HG03175 (cell line): ENCODE results near the gene GKN2.

ENCODE experiments used
- ATAC-seq: cut with Tn5 transposase; IDR thresholded peaks from one replicate; pipeline ENCODE4 v1.9.1; 2021; ENCODE audit warnings: mild to moderate bottlenecking, moderate library complexity; ENCODE audit not compliant: unreplicated experiment

The GKN2 gene, protein sequence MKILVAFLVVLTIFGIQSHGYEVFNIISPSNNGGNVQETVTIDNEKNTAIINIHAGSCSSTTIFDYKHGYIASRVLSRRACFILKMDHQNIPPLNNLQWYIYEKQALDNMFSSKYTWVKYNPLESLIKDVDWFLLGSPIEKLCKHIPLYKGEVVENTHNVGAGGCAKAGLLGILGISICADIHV

DNA sequence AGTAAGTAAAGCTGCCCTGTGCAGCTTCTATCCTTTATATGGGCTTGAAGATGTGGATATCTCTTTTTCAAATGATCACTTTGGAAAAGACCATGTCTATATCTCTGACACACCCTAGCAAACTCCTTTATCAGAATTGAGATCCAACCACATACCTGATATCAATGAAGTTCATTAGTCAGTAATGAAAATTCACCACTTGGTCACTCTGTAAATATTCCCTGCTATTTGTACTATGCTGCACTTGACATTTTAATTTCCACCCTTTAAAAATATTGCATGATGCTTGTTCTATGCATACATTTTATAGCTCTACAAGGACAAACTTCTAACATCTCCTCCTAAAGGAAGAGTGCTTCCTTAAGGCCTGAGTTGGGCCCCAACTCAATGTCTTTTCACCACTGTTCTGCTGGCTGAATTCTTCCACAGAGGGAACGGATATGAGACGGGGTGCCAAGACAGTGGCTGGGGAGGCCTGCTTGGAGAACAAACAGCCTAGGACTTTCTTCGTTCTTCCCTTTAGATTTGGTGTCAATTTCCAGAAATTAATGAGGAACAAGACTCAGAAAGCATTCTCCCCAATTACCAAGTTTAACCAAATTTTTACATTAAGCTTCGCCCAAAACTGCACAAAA, at the start of gene GKN2:
Gene GKN2, minus strand, starts transcription at position 7 of the 635 bp plus-strand sequence. CDS start 32 bp downstream, outside the sequence.
- ATAC-seq: no peak

DNA sequence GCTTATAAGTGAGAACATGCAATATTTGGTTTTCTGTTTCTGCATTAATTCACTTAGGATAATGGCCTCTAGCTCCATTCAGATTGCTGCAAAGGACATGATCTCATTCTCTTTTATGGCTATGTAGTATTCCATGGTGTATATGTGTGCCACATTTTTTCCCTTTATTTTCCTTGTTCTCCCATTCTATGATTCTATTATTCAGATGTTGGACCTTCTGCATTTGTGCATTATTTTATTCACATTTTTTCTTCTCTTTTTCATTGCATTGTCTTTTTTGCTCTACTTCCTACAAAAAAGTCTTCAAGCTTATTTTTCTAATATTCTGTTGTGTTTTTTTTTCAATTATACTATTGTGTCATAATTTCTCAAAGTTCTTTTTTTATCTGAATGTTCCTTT, 49.2 kb upstream of the GKN2 start:
- ATAC-seq: no peak

GRCh38 chr2:68997401-68997800, 44.7 kb upstream of the GKN2 start:
- no peak for ATAC-seq

GRCh38 chr2:68995916-68996315, 43.2 kb upstream of the GKN2 start:
- no peak for ATAC-seq

DNA sequence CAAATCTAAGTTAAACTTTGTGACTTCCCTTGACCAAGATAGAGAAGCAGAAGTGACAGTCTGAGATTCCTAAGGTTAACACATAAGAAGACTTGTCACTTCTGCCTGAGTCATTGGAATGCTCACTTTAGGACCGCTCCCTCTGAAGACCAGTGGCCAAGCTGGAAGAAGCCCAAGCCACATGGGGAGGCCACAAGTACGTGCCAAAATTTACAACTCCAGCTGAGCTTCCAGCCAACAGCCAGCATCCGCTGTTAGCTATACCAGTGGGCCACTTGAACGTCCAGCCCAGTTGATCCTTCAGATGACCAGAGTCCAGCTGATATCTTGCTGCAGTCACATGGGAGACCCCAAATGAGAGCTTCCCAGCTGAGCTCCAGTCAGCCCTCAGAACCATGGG, 42.2 kb upstream of the GKN2 start:
- no peak for ATAC-seq

DNA sequence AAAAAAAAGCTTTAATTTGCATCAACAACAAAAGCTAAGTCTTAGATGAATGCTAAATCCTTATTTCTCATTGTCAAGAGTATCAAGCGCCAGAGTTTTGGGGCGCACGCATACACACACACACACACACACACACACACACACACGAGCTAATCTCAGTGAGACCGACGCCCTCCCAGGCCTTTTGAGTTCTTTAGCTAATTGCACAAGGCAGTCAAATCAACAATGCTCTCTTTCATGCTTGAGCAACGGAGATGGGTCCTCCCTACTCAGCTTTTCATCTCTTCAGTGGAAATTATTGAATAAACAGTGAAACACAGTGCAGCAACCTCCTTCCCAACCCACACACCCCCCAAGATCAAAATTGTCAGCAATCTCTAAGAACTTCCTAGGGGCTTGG, 41.0 kb upstream of the GKN2 start:
- ATAC-seq: no peak

- no peak for ATAC-seq
Measured at GRCh38 chr2:68992933-68993332, 40.2 kb upstream of the GKN2 start.

GRCh38 chr2:68992341-68992740, 39.6 kb upstream of the GKN2 start:
- ATAC-seq: no peak

- no peak for ATAC-seq
Measured at GRCh38 chr2:68989035-68989434, 36.3 kb upstream of the GKN2 start.

- ATAC-seq: no peak
Measured at GRCh38 chr2:68987021-68987503, 34.4 kb upstream of the GKN2 start.

DNA sequence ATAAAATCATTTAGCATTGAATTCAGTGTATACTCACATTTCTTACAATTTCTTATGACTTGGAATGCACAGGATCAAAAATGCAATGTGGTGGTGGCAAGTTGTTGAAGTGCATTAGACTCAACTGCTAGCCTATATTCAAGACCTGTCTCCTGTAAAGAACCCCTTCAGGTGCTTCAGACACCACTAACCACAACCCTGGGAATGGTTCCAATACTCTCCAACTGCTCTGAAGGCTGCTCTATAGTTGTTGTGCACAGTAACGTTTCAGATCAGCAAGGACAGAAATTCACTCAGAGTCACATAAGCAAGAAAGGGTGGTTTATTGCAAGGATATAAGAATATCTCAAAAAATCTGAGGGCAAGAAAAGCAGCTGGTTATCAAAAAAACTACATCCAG, 28.3 kb upstream of the GKN2 start:
- no peak for ATAC-seq

DNA sequence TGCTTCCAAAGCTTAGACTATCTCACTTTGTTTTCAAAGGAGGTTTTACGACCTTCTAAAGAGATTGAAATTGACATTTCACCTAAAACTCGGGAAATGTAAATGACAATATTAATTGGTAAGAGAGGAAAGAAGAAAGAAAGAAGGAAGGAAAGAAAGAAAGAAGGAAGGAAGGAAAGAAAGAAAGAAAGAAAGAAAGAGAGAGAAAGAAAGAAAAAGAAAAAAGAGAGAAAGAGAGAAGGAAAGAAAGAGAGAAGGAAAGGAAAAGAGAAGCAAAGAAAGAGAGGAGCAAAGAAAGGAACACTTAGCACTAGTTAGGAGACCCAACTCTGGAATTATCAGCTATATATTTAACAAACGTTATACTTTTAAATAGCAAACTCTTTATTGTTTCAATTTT, 25.4 kb upstream of the GKN2 start:
- no peak for ATAC-seq

- ATAC-seq: no peak
Measured at GRCh38 chr2:68977453-68977852, 24.8 kb upstream of the GKN2 start.

GRCh38 chr2:68975844-68976243, 23.2 kb upstream of the GKN2 start:
- ATAC-seq: no peak

DNA sequence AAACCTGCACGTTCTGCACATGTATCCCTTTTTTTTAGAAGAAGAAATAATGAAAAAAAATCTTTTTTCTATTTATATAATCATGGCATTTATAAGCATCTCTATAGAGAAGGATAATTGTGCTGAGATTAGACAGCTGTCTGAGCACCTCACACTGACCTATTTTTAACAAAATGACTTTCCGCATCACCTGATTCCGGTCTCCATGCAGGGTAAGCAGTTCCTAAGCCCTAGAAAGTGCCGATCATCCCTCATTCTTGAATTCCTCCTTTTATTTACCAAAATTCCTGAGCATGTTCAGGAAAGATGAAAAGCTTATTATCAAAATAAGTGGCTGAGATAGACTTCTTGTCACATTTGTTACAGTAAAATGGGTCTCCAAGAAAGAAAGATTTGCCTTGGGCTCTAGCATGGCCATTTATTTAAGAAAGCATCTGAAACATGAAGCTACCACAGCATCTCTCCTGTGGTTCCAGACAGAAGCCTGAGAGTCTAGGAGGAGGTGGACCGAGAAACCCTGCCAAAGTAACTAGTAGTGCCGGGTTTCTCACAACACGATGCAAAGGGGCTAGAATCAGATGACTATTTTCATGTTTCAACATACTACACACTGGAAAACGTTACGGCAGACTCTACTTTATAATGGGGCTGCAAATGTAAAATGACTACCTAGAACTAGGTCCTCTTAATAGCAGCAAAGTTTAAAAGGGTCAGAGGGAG, 22.4 kb upstream of the GKN2 start:
- no peak for ATAC-seq

DNA sequence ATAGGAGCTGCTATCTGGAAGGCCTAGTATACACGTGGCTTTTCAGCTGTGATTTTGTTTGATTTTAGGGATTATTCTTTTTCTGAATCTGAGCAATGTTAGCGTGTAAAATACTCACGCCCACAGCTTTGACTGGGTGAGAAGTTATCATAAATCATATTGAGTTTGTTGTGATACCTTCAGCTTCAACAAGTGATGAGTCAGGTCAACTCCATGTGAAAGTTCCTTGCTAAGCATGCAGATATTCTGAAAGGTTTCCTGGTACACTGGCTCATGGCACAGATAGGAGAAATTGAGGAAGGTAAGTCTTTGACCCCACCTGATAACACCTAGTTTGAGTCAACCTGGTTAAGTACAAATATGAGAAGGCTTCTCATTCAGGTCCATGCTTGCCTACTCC, 21.6 kb upstream of the GKN2 start, which contains the start of gene GKN1:
Gene GKN1, plus strand, starts transcription at position 386 of the 400 bp plus-strand sequence. CDS start 42 bp downstream, outside the sequence.
- ATAC-seq: no peak

GRCh38 chr2:68971591-68972231, 19.0 kb upstream of the GKN2 start:
- ATAC-seq: no peak

DNA sequence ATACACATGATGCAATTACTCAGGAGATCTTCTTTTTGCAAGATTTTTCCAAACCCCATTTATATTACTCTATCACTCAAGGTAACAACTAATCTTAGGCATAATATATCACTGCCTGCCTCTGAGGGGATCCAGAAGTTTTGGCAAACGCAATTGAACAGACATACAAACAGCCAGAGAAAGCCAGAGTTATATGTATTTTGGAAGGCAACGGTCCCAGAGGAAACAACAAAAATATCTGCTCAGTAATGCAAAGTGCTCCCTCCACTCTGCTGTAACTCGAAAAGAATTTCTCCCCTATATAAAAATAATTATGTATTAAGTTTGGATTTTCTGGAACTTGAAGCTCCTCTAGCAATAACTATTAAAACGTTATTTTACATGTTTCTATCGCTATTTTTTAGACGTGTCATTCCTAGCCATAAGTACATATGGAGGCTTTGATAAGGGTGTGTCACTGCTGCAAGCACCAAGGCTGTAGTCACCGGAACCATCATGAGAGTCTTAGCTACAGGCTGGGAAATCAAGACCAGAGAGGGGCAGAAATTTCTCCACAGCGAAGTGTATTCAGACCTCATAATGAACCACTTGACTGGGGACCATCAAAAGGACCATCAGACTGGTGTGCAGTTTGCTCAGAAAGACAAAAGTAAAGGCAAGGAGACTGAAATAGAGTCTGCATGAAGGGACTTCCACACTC, 18.0 kb upstream of the GKN2 start:
- ATAC-seq: no peak

DNA sequence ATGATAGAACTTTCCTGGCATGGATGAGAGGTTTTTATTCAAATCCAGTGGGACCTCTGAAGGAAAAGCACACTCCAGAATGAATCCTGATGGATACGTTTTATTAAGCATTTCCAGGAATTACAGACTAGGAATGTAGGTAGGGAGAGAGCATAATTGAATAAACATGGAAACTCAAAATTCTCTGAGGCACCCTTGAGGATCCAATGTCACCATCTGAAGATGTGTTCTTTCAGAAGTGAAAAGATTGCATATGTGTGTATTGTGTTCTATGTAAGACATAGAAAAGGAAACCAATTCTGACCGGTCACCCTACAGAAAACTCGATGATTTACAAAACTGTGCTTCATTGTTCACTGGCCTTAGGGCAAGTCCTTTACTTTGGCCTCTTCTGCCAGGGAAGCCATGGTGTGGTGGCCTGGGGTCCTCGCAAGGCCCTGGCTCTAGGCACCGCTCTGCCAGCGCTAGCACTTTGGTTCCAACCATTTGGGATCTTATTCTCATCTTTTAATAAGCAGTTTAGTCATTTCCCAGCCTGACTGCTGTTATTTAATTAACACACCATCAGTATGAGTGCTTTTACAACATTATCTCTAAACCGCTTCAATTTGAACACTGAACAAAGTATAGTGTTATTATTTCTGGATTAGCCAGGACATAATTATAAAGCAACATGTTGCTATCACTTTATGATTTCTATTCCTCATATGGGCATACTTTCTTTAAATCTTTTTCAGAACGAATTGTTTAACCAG, 17.2 kb upstream of the GKN2 start:
- ATAC-seq: no peak

- ATAC-seq: no peak
Measured at GRCh38 chr2:68968221-68968620, 15.5 kb upstream of the GKN2 start.
